Keratinocyte (primary cell): ENCODE measurements around the gene DPM1.

Source experiments
- CTCF ChIP-seq, 3 experiments: IDR thresholded peaks in 1 of 3; conservative IDR thresholded peaks in 1 of 3; optimal IDR thresholded peaks in 1 of 3; 2 replicates in 2 of 3; 3 replicates in 1 of 3; pipeline versions ENCODE3 to v1.5.1; 2011; ENCODE audit warnings: low read length in 3 of 3, mild to moderate bottlenecking in 3 of 3, moderate library complexity in 2 of 3, control low read depth in 1 of 3, inconsistent platforms in 1 of 3; ENCODE audit not compliant: insufficient read depth in 2 of 3; ENCODE audit errors: extremely low read depth in 1 of 3
- EZH2 ChIP-seq: IDR thresholded peaks from one replicate; pipeline ENCODE4 v1.6.1; 2012; ENCODE audit warnings: inconsistent platforms, mild to moderate bottlenecking, low read length, moderate library complexity

GRCh38 chr20:50987493-50988210 is 29.3 kb upstream of the DPM1 start:
- peak; percentile 77 to 93 (median 91) for TF ChIP-seq CTCF (optimal IDR thresholded peaks at IDR 0.05 in 1 of 3, IDR thresholded peaks at IDR 0.05 in 1 of 3, conservative IDR thresholded peaks at IDR 0.05 in 1 of 3; ENCODE audit: extremely low read depth in 1 of 3, insufficient read depth in 2 of 3, low read length in 3 of 3)
- TF ChIP-seq EZH2: no peak
